ENCODE measurements around the gene SAC3D1. TPM values are rescaled to one million over a fixed set of nuclear protein-coding genes. Genes with fewer than 3 reads are reported as not detected.

The SAC3D1 gene
- total and polyA plus RNA-seq, 2 of the 4 experiments (the other 2 are of a cell fraction): 2.9 to 13.2 TPM

Small RNA genes lying within 50 kb of the gene (microRNA-seq; reads per million reads assigned to microRNA genes)
- 0 reads per million in 2 experiments for gene MIR6879 (ENCODE audit: insufficient read depth in 1 of 2, insufficient read length in 1 of 2, unreplicated experiment in 1 of 2)
- not detected for gene SNX15 (ENCODE audit: insufficient read depth, insufficient read length)

Small RNA genes lying within 50 kb of the gene (small RNA-seq; reads per million reads assigned to genes)
- gene MIR6879 (0 reads per million in 5 experiments), gene SNX15 (0 to 2.4 (median 0) reads per million in 5 experiments)

Other genes starting within 250 kb of the SAC3D1 start
- 9.2 and 11.7 TPM in 2 replicates for gene MAP4K2, start 238.0 kb upstream of the SAC3D1 start, total RNA-seq (2012; rRNA removed)
- gene MAP4K2, start 238.0 kb upstream of the SAC3D1 start, polyA plus RNA-seq (2012; rRNA removed): 16.6 and 22.2 TPM in 2 replicates
- gene MEN1, start 230.7 kb upstream of the SAC3D1 start, total RNA-seq (2012; rRNA removed): 8.8 and 9.4 TPM in 2 replicates
- 35.7 and 44.7 TPM in 2 replicates for gene MEN1, start 230.7 kb upstream of the SAC3D1 start, polyA plus RNA-seq (2012; rRNA removed)
- under 0.01 TPM in 2 replicates for gene CDC42BPG, start 196.6 kb upstream of the SAC3D1 start, total RNA-seq (2012; rRNA removed)
- 0.10 and 0.12 TPM in 2 replicates for gene CDC42BPG, start 196.6 kb upstream of the SAC3D1 start, polyA plus RNA-seq (2012; rRNA removed)
- gene EHD1, start 162.6 kb upstream of the SAC3D1 start, total RNA-seq (2012; rRNA removed): 107 and 125 TPM in 2 replicates
- 209 and 216 TPM in 2 replicates for gene EHD1, start 162.6 kb upstream of the SAC3D1 start, polyA plus RNA-seq (2012; rRNA removed)
- 3.2 and 3.6 TPM in 2 replicates for gene ATG2A, start 124.0 kb upstream of the SAC3D1 start, total RNA-seq (2012; rRNA removed)
- 10.5 and 12.7 TPM in 2 replicates for gene ATG2A, start 124.0 kb upstream of the SAC3D1 start, polyA plus RNA-seq (2012; rRNA removed)
- 6.4 and 6.5 TPM in 2 replicates for gene PPP2R5B, start 116.5 kb upstream of the SAC3D1 start, total RNA-seq (2012; rRNA removed)
- 23.5 and 23.6 TPM in 2 replicates for gene PPP2R5B, start 116.5 kb upstream of the SAC3D1 start, polyA plus RNA-seq (2012; rRNA removed)
- gene GPHA2, start 105.3 kb upstream of the SAC3D1 start, total RNA-seq (2012; rRNA removed): not detected in 2 replicates
- not detected in 2 replicates for gene GPHA2, start 105.3 kb upstream of the SAC3D1 start, polyA plus RNA-seq (2012; rRNA removed)
- gene MAJIN, start 69.1 kb upstream of the SAC3D1 start, total RNA-seq (2012; rRNA removed): not detected in 2 replicates
- not detected in 2 replicates for gene MAJIN, start 69.1 kb upstream of the SAC3D1 start, polyA plus RNA-seq (2012; rRNA removed)
- 0.36 and 0.56 TPM in 2 replicates for gene BATF2, start 44.2 kb upstream of the SAC3D1 start, total RNA-seq (2012; rRNA removed)
- gene BATF2, start 44.2 kb upstream of the SAC3D1 start, polyA plus RNA-seq (2012; rRNA removed): 1.2 and 1.6 TPM in 2 replicates
- 46.4 and 48.9 TPM in 2 replicates for gene ARL2, start 27.1 kb upstream of the SAC3D1 start, total RNA-seq (2012; rRNA removed)
- 152 and 168 TPM in 2 replicates for gene ARL2, start 27.1 kb upstream of the SAC3D1 start, polyA plus RNA-seq (2012; rRNA removed)
- gene SNX15, start 13.8 kb upstream of the SAC3D1 start, total RNA-seq (2012; rRNA removed): 8.1 and 9.0 TPM in 2 replicates
- gene SNX15, start 13.8 kb upstream of the SAC3D1 start, polyA plus RNA-seq (2012; rRNA removed): 15.2 and 16.3 TPM in 2 replicates
- gene NAALADL1, start 17.3 kb downstream of the SAC3D1 start, total RNA-seq (2012; rRNA removed): 2.8 and 3.8 TPM in 2 replicates
- 5.8 and 6.3 TPM in 2 replicates for gene NAALADL1, start 17.3 kb downstream of the SAC3D1 start, polyA plus RNA-seq (2012; rRNA removed)
- 9.1 and 10.0 TPM in 2 replicates for gene CDCA5, start 42.8 kb downstream of the SAC3D1 start, total RNA-seq (2012; rRNA removed)
- gene CDCA5, start 42.8 kb downstream of the SAC3D1 start, polyA plus RNA-seq (2012; rRNA removed): 14.0 and 14.9 TPM in 2 replicates
- 24.0 and 27.2 TPM in 2 replicates for gene ZFPL1, start 43.0 kb downstream of the SAC3D1 start, total RNA-seq (2012; rRNA removed)
- gene ZFPL1, start 43.0 kb downstream of the SAC3D1 start, polyA plus RNA-seq (2012; rRNA removed): 67.5 and 75.6 TPM in 2 replicates
- gene VPS51, start 55.0 kb downstream of the SAC3D1 start, total RNA-seq (2012; rRNA removed): 82.5 and 113 TPM in 2 replicates
- 56.3 and 71.2 TPM in 2 replicates for gene VPS51, start 55.0 kb downstream of the SAC3D1 start, polyA plus RNA-seq (2012; rRNA removed)
- gene TM7SF2, start 70.7 kb downstream of the SAC3D1 start, total RNA-seq (2012; rRNA removed): 4.7 and 5.7 TPM in 2 replicates
- gene TM7SF2, start 70.7 kb downstream of the SAC3D1 start, polyA plus RNA-seq (2012; rRNA removed): 7.6 and 11.5 TPM in 2 replicates
- 3.6 and 3.9 TPM in 2 replicates for gene ZNHIT2, start 76.5 kb downstream of the SAC3D1 start, total RNA-seq (2012; rRNA removed)
- 5.9 and 7.7 TPM in 2 replicates for gene ZNHIT2, start 76.5 kb downstream of the SAC3D1 start, polyA plus RNA-seq (2012; rRNA removed)
- gene FAU, start 80.9 kb downstream of the SAC3D1 start, total RNA-seq (2012; rRNA removed): 189 and 285 TPM in 2 replicates
- gene FAU, start 80.9 kb downstream of the SAC3D1 start, polyA plus RNA-seq (2012; rRNA removed): 652 and 804 TPM in 2 replicates
- 54.2 and 55.2 TPM in 2 replicates for gene MRPL49, start 81.1 kb downstream of the SAC3D1 start, total RNA-seq (2012; rRNA removed)
- 51.5 and 56.8 TPM in 2 replicates for gene MRPL49, start 81.1 kb downstream of the SAC3D1 start, polyA plus RNA-seq (2012; rRNA removed)
- 8.3 and 9.5 TPM in 2 replicates for gene SYVN1, start 93.3 kb downstream of the SAC3D1 start, total RNA-seq (2012; rRNA removed)
- gene SYVN1, start 93.3 kb downstream of the SAC3D1 start, polyA plus RNA-seq (2012; rRNA removed): 45.7 and 52.9 TPM in 2 replicates
- not detected in 2 replicates for gene SPDYC, start 129.0 kb downstream of the SAC3D1 start, total RNA-seq (2012; rRNA removed)
- gene SPDYC, start 129.0 kb downstream of the SAC3D1 start, polyA plus RNA-seq (2012; rRNA removed): not detected in 2 replicates
- 62.8 and 110 TPM in 2 replicates for gene CAPN1, start 140.7 kb downstream of the SAC3D1 start, total RNA-seq (2012; rRNA removed)
- 182 and 263 TPM in 2 replicates for gene CAPN1, start 140.7 kb downstream of the SAC3D1 start, polyA plus RNA-seq (2012; rRNA removed)
- 12.2 and 14.2 TPM in 2 replicates for gene POLA2, start 220.8 kb downstream of the SAC3D1 start, total RNA-seq (2012; rRNA removed)
- gene POLA2, start 220.8 kb downstream of the SAC3D1 start, polyA plus RNA-seq (2012; rRNA removed): 17.3 and 19.9 TPM in 2 replicates